ENCODE data around the gene FAM76A.
"Not testable (repeated sequence)": the region's sequence is repeated elsewhere in the genome, so short reads cannot be mapped to it uniquely, and the experiment has no call there.

Gene FAM76A

DNA sequence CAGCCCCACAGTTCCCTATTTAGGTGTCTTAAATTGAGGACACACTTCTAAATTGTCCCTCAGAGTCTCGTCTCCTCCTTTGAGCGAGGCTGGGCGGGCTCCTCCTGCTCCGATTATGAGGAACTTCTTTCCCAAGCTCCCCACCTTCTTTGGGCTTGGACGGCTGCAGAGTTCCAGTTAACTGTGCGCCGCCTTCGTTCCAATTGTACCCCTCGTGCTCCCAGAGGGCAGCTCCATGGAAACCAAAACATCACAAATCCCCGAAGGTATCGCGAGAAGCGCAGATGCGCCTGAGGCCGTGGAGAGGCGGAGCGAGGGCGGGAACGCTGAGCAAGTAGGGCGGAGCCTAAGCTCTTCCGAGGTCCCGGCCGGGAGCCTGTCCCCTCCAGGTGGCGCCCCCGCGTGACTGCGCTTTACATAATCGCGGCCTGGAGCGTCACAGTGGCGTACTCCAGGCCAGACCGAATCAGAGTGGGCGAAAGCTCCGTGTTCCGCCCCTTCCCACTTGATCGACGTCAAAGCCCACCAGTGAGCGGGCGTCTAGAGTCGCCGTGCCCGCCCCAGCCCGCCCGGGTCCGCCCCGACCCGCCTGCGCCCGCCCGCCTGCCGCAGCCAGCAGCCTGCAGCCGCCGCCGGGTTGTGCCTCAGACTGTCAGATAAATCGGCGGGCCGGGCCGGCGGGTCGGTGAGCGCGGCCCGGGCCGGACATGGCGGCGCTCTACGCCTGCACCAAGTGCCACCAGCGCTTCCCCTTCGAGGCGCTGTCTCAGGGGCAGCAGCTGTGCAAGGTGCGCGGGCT is at the start of gene FAM76A:
Gene FAM76A, plus strand, starts transcription at position 588 of the 799 bp plus-strand sequence. Its CDS starts 120 bp downstream, at position 708.
- peak; percentile 79 to 100 (median 99) for DNase-seq

DNA sequence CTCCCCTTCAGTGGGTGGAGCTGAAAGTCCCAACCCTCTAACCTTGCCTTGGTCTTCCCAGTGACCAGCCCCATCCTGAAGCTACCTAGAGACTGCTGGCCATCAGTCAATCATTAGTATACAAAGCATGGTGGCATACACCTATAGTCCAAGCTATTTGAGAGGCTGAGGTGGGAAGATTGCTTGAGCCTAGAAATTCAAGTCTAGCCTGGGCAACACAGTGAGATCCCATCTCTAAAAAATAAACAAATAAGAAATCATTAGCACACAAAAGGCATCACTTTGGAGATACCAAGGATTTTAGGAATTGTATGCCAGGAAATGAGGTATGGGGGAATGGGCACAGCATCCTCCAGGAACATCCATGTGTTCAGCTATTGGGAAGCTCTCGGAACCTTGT is 49.4 kb upstream of the FAM76A start:
- no peak for DNase-seq

DNA sequence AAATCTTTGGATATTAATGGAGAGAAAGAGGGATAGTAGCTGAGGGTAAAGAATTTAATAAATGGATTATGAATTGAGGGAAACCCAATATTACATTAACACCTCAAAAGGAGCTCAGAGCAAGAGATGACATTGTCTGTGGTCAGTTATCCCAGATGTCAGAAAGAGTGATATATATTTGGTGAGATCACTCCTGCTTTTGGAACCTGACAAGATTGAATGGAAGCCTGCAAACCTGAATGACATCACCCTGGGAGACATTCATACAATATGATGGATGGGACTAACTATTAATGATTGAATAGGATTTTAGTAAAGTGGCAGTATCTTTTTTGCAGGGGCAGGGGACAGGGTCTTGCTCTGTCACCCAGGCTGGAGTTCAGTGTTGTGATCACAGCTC is 47.0 kb upstream of the FAM76A start:
- no peak for DNase-seq

DNA sequence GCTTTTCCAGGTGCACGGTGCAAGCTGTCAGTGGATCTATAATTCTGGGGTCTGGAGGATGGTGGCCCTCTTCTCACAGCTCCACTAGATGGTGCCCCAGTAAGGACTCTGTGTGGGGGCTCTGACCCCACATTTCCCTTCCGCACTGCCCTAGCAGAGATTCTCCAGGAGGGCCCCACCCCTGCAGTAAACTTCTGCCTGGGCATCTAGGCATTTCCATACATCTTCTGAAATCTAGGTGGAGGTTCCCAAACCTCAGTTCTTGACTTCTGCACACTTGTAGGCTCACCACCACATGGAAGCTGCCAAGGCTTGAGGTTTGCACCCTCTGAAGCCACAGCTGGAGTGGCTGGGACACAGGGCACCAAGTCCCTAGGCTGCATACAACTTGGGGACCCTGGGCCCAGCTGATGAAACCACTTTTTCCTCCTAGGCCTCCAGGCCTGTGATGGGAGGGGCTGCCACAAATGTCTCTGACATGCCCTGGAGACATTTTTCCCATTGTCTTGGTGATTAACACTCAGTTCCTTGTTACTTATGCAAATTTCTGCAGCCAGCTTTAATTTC is 45.5 kb upstream of the FAM76A start:
- not testable (repeated sequence) for DNase-seq

DNA sequence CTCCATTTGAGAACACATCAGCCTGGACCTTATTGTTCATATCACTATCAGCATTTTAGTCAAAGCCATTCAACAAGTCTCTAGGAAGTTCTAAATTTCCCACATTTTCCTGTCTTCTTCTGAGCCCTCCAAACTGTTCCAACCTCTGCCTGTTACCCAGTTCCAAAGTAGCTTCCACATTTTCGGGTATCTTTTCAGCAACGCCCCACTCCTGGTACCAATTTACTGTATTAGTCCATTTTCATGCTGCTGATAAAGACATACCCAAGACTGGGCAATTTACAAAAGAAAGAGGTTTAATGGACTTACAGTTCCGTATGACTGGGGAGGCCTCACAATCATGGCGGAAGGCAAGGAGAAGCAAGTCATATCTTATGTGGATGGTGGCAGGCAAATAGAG is 44.2 kb upstream of the FAM76A start:
- DNase-seq: not testable (repeated sequence)

DNA sequence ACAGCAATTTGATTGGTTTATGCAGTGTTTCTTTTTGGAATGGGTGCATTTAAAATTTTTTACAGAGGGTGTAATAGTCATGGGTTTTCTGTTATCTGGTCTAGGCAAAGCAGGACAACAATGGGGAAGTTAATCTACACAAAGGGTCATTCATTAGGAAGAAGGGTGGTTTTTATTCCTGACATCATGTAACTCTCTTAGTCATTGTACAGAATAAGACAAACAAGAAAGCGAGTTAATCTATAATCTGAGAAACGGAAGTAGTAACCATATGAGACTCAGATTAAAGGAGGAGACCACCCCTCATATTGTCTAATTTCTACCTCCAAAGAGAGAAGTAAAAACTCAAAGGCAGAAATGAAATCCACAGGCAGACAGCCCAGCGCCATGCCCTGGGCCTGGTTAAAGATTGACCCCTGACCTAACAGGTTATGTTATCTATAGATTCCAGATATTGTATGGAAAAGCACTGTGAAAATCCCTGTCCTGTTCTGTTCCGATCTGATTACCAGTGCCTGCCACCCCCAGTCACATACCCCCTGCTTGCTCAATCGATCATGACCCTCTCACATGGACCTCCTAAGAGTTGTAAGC is 43.3 kb upstream of the FAM76A start:
- no peak for DNase-seq

DNA sequence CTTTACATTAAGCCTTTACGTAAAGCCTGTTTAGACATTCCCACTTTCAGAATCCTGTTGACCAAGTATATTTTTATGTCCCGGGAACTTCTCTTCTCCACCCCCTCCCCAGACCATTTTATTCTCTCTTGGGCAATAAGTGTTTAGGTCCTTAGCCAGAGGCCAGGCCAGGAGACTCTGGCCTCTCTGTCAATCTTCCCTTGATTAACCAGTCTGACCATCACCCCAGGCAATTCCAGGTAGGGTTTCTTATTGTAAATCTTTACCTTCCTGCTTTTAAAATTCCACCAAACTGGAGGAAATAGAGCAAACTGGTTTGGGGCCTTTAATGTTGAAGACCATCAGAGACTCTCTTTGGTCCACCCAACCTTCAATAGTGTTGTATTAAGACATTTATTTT is 41.6 kb upstream of the FAM76A start:
- no peak for DNase-seq

DNA sequence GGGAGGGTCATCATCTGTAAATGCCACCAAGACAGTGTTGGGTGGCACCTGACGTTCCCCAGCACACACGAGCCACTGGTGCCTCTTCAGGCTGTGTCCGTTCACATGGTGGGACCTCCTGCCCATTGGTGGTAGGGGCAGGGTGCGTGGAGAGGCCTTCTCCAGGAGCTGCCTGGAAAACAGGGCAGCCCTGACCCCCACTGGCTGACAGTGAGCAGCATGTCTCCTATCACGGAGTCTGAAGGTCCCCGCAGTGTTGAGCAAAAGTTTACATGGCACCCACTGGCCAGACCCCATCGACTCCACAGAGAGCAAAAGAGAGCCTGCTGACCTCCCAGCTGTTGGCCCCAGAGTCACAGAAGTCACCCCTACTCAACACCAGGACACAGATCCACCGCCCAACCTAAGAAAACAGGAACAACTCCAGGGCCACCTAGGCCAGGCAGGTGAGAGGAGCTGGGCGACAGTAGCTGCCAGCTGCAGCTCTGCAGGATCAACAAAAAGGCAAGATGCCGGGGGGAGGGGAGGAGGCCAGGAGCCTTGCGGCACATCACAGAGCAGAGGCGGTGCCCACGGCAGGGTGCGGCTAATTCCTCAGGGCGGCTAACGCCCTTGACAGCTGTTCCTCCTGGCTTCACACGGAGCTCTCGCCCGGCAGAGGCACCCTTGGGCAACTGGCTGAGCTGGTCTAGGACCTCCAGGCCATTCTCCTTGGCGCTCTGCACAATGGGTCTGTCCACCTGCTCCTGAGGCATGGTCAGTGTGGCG is 39.4 kb upstream of the FAM76A start:
- no peak for DNase-seq

DNA sequence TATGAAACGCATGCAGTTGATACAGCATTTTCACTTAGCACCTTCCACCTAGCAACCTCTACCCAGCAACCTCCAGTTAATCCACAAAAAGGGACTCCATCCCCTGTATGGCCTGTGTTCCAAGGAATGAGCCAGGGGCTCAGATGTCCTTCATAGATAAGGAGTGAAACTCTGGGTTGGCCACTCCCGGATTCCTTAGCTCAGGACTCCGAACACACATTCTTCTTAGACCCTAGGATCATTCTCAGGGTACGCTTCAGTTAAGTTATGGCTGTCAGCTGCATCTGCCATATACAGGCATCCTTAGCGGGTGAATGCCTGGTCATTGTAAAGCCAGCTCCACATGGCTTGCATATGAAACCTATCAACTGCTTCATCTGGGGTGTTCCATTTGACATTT is 37.9 kb upstream of the FAM76A start:
- DNase-seq: no peak

DNA sequence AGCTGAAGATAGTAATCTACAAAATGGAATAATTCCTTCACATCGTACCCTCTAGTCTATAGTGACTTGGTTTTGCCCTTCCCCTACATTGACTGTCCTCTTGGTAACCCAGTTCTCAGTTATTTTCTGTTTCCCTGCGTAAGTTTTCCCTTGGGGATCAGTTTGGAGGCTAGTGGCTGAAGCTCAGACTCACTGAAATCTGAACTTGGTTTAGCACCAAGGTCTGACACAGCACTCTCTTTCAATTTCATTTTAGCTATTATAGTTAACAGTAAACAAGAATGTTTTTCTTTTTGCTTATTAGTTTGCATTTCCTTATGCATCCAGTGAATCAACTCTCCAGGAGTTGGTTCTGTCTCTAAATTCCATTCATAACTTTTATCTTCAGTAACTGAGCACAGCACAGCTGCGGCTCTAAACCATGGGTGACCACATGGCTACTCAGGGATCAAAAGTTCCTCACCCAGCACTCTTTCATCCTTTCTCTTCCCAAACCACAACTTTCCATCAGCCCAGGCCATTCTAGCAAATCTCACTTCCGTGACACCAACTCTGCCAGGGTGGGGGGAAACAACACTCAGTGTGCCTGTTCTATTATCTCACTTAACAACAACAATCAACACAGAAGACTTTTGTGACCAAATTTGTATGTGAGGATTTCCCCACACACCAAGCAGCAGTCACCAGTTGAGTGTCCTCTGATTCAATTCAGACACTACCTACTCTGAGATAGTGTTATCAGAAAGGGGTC is 36.2 kb upstream of the FAM76A start:
- no peak for DNase-seq

DNA sequence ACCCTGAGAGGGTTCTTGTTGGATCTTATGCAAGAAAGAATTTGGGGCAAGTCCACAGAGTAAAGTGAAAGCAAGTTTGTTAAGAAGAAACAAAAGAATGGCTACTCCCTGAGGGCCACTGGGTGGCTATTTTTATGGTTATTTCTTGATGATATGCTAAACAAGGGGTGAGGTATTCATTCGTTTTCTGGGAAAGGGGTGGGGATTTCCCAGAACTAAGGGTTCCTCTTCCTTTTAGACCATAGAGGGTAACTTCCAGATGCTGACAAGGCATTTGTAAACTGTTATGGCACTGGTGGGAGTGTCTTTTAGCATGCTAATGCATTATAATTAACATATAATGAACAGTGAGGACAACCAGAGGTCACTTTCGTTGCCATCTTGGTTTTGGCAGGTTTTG is 35.6 kb upstream of the FAM76A start:
- no peak for DNase-seq

DNA sequence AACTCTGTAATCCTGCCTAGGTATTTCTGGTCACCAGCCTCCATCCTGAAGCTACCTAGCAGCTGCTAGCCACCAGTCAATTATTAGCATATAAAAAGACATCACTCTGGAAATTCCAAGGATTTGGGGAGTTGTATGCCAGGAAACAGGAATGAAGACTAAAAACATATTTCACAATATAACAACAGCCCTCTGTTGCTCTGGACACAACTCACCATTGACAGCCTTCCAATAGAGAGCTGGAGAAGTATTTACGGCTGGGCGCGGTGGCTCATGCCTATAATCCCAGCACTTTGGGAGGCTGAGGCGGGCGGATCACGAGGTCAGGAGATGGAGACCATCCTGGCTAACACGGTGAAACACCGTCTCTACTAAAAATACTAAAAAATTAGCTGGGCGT is 28.9 kb upstream of the FAM76A start:
- DNase-seq: not testable (repeated sequence)

DNA sequence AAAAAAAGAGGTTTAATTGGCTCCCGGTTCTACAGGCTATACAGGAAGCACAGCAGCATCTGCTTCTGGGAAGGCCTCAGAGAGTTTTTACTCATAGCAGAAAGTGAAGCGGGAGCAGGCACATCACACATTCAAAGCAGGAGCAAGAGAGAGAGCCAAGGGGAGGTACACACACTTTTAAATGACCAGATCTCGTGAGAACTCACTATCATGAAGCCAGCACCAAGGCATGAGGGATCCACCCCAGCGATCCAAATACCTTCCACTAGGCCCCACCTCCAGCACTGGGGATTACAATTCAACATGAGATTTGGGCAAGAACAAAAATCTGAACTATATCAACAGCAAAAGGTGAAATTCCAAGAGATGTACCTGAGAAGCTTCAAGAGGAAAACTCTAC is 20.8 kb upstream of the FAM76A start:
- DNase-seq: no peak

DNA sequence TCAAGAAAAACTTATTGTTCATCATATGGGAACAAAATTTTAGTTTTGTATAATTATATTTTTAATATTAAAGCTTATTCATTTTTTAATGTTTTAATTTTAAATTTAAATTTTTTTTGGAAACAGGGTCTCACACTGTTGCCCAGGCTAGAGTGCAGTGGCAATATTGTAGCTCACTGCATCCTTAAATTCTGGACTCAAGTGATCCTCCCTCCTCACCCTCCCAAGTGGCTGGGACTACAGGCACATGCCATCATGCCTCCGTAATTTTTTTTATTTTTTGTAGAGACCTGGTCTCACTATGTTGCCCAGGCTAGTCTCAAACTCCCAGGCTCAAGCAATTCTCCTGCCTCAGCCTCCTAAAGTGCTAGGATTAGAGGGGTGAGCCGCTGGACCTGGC is 20.2 kb upstream of the FAM76A start:
- no peak for DNase-seq

DNA sequence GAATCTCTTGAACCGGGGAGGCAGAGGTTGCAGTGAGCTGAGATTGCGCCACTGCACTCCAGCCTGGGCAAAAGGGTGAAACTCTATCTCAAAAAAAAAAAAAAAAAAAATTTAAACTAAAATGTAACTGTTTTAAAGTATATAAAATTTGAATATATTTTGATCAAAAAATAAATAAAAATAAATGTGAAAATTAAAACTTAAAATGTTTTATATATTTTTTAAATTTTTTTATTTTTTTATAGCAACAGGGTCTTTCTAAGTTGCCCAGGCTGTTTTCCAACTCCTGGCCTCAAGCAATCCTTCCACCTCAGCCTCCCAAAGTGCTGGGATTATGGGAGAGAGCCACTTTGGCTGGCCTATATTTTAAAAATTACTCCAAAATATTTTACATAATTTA is 15.2 kb upstream of the FAM76A start:
- no peak for DNase-seq

DNA sequence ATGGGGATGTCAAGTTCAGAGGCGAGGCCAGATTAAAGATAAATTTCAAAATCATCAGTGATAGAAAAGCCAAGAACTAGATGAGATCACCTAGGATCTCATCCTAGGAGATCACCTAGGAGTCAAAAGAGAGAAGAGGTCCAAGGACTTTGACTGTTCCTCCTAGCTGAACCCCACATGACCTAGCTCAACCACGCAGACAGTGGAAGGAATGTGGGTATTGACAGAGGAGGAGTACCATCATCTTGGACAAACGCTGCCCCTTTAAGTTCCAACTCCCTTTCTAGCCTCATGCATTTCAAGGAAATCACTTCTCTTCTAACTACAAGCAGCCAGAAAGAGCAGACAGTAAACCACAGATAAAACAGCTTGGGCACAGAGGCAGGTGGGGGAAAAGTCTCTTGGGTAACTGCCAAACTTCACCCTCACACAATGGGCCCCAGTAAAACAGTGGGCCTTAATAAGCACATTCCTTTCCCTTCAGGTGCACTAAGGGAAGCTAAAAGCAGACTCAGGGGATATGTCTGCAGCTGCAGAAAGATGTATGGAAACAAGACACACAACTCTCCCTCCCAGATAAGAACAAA is 12.5 kb upstream of the FAM76A start:
- no peak for DNase-seq

DNA sequence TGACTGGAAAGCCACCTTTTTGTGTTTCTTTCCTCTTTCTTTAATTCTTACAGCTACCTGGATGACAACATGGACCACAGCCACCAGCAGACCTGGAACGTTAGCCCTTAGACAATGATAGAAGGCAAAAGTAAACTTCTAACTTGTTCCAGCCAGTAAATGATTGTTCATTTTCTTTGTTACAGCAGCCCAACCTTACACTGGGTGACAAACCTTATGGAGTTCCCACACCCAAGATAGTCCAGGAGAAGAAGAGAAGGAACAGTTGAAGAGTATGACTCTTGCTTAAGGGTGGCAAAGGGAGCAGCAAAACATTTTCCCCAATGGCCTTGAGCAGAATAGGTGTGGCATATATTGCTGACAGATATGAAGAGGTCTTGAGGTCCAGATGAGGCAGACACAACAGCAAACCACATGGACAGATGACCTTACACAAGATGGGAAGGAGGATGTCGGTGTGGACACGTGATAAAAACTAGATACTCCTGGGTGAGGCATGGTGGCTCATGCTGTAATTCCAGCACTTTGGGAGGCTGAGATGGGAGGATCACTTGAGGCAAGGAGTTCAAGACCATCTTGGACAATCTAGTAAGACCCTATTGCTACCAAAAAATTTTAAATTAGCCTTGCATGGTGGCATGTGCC is 11.8 kb upstream of the FAM76A start:
- no peak for DNase-seq

DNA sequence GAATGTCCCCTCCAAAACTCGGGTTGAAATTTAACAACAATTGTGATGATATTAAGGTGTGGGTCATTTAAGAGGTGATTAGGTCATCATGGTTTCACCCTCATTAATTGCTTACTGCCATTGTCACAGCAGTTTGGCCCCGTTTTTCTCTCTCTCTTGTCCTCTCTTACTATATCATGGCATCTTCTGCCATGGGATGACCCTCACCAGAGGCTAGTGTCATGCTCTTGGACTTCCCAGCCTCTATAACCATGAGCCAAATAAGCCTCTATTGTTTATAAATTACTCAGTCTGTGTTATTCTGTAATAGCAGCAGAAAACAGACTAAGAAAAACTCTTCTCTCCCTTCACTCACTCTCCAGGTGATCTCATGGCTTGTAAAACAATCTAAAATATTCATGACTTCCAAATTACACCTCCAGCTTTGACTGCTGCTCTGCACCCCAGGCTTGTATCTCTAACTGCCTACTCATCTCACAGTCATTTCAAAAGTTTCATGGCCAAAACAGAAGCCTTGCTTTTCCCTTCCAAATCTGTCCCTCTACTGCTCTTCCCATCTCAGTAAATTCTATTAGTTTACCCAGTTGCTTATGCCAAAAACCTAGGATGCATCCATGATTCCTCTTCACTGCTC is 9.4 kb upstream of the FAM76A start:
- no peak for DNase-seq

DNA sequence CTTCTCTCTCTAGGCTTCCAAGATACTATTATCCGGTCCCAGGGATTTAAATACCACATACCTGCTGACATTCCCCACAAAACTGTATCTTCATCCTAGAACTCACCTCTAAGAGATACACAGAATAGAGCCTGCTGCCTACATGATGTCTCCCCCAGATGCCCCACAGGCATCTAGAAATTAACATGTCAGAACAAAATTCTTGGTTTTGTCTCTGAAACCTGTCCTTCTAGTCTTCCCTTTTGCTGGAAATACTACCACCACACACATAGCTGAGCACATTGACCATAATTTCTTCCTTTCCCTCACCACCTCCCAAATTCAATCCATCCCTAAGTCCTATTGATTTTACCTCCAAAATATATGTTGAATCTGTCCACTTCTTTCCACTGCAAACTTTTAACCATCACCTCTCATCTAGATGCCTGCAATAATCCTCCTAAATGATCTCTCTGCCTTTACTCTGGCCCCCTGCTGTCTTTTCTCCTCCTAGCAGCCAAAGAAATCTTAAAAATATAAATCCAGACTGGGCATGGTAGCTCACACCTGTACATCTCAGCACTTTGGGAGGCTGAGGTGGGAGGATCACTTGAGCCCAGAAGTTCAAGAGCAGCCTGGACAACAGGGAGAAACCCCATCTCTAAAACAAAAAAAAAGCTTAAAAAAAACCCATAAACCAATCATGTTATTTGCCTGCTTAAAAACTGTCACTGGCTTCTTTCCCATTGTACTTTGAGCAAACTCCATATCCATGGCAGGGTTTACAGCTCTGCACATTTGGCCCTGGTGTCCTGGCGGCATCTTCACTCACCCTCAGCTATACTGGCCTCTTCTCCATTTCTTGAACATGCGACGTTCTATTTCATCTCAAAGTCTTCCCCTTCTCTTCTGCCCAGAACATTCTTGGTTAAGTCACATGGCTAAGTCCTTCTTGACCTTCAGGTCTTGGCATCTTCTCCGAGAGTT is 6.2 kb upstream of the FAM76A start:
- DNase-seq: no peak
